Endothelial cell of umbilical vein (primary cell): ENCODE results near the gene CTSD. TPM values are rescaled to one million over a fixed set of nuclear protein-coding genes. Genes with fewer than 3 reads are reported as not detected.

ENCODE experiments used
- BruUV-seq: library from RNA; stranded (reverse); fragments of 400-500 nt; replicated peaks from 2 replicates; lab custom pipeline; 2021; lab: Mats Ljungman, UMichigan
- CTCF ChIA-PET: fragments of 300-600, 350-600 bp; sonication (Branson Sonifier 250); formaldehyde crosslinking; loops from one replicate; lab custom pipeline; 2021; ENCODE audit warnings: antibody characterized with exemption, inconsistent platforms; lab: Charles Lee
- POLR2A ChIA-PET: fragments of 300-600, 350-600 bp; sonication (Branson Sonifier 250); formaldehyde crosslinking; loops from one replicate; lab custom pipeline; 2021; ENCODE audit warnings: antibody characterized with exemption, inconsistent platforms; lab: Charles Lee
- DNase-seq: peaks from one replicate; pipeline ENCODE4 v3.0.0-alpha.2; 2011; ENCODE audit warnings: low read depth, low spot score
- FAIRE-seq: peaks from 2 replicates; lab custom pipeline; 2011; peaks lifted over from hg19 to GRCh38; lab: Jason Lieb, UNC
- H2AFZ ChIP-seq: 2 replicates; pipeline ENCODE4 v1.6.0; 2012; ENCODE audit warnings: low read depth, low read length, control low read depth, inconsistent platforms
- H3K27ac ChIP-seq: 2 replicates; pipeline ENCODE4 v1.5.1; 2011; ENCODE audit warnings: low read depth, mild to moderate bottlenecking, control low read depth, low read length, moderate library complexity; ENCODE audit not compliant: insufficient read depth
- H3K27me3 ChIP-seq, 2 experiments: 2 replicates each; pipeline versions ENCODE4 v1.6.0 to v1.6.1; 2011; ENCODE audit warnings: low read length in 2 of 2, mixed read lengths in 1 of 2; ENCODE audit not compliant: control insufficient read depth in 2 of 2, insufficient read depth in 2 of 2
- H3K36me3 ChIP-seq, 2 experiments: 2 replicates in 1 of 2; 3 replicates in 1 of 2; pipeline ENCODE4 v1.5.1; 2011; ENCODE audit warnings: low read length in 2 of 2, mild to moderate bottlenecking in 1 of 2, moderate library complexity in 1 of 2; ENCODE audit not compliant: control insufficient read depth in 2 of 2, insufficient read depth in 2 of 2; ENCODE audit errors: extremely low read depth in 1 of 2
- H3K4me1 ChIP-seq: 3 replicates; pipeline ENCODE4 v1.5.1; 2011; ENCODE audit warnings: mild to moderate bottlenecking, low read length; ENCODE audit not compliant: control insufficient read depth, insufficient read depth; ENCODE audit errors: extremely low read depth
- H3K4me2 ChIP-seq: 2 replicates; pipeline ENCODE4 v1.6.1; 2011; ENCODE audit warnings: low read length, control low read depth, mixed read lengths; ENCODE audit not compliant: insufficient read depth
- H3K4me3 ChIP-seq, 3 experiments: fragments of 200-600 bp in 1 of 3; sonication (generic), shearing (Covaris generic) in 1 of 3; replicated peaks in 1 of 3; 2 replicates each; pipeline ENCODE4 v1.5.1; 2011 to 2016; ENCODE audit warnings: control low read depth in 3 of 3, low read length in 3 of 3, mild to moderate bottlenecking in 2 of 3, inconsistent platforms in 1 of 3, low read depth in 1 of 3, moderate library complexity in 1 of 3; ENCODE audit not compliant: insufficient read depth in 1 of 3
- H3K79me2 ChIP-seq: 2 replicates; pipeline ENCODE4 v1.6.0; 2012; ENCODE audit warnings: low read length, inconsistent platforms; ENCODE audit not compliant: control insufficient read depth, insufficient read depth
- H3K9ac ChIP-seq: replicated peaks from 2 replicates; pipeline ENCODE3; 2011; ENCODE audit warnings: low read length, control low read depth; ENCODE audit not compliant: insufficient read depth; ENCODE audit errors: extremely low read depth
- H3K9me1 ChIP-seq: replicated peaks from 3 replicates; pipeline ENCODE4 v1.6.0; 2011; ENCODE audit warnings: mild to moderate bottlenecking, low read length; ENCODE audit not compliant: control insufficient read depth, insufficient read depth; ENCODE audit errors: extremely low read depth
- H3K9me3 ChIP-seq: replicated peaks from 2 replicates; pipeline ENCODE4 v1.5.1; 2012; ENCODE audit warnings: low read length, inconsistent platforms; ENCODE audit not compliant: control insufficient read depth, insufficient read depth
- H4K20me1 ChIP-seq: replicated peaks from 2 replicates; pipeline ENCODE3; 2011; ENCODE audit warnings: mild to moderate bottlenecking, low read length; ENCODE audit not compliant: control insufficient read depth, insufficient read depth; ENCODE audit errors: extremely low read depth
- EZH2 ChIP-seq: IDR thresholded peaks from 2 replicates; pipeline ENCODE4 v1.6.1; 2012; ENCODE audit warnings: borderline replicate concordance, low read depth, mild to moderate bottlenecking, moderate library complexity, low read length, inconsistent platforms; ENCODE audit not compliant: severe bottlenecking
- FOS ChIP-seq: IDR thresholded peaks from 2 replicates; pipeline ENCODE4 v1.6.1; 2011; ENCODE audit warnings: mild to moderate bottlenecking, low read length, moderate library complexity, borderline replicate concordance; ENCODE audit not compliant: insufficient read depth
- GATA2 ChIP-seq: IDR thresholded peaks from 2 replicates; pipeline ENCODE4 v1.7.0; 2011; ENCODE audit warnings: low read depth, mild to moderate bottlenecking, moderate library complexity, mixed read lengths, low read length; ENCODE audit not compliant: insufficient read length, insufficient read depth
- JUN ChIP-seq: IDR thresholded peaks from 2 replicates; pipeline ENCODE4 v1.6.1; 2011; ENCODE audit warnings: borderline replicate concordance, low read depth; ENCODE audit not compliant: insufficient read length, insufficient read depth
- MYC ChIP-seq: IDR thresholded peaks from one replicate; pipeline ENCODE4 v1.6.1; 2011; ENCODE audit warnings: mild to moderate bottlenecking, low read depth, low read length
- POLR2A ChIP-seq: IDR thresholded peaks from 2 replicates; pipeline ENCODE4 v1.6.1; 2012; ENCODE audit warnings: low read depth, mild to moderate bottlenecking, control low read depth, low read length
- POLR2AphosphoS5 ChIP-seq: IDR thresholded peaks from 2 replicates; pipeline ENCODE4 v1.6.1; 2012; ENCODE audit warnings: low read depth, mild to moderate bottlenecking, control low read depth, low read length, moderate library complexity; ENCODE audit not compliant: insufficient read depth
- dilution Hi-C: fragments of 300-500 bp; cut with MboI; formaldehyde crosslinking; loops from one replicate; pipeline ENCODE4 v1.15.0; 2019; ENCODE audit warnings: low sequenced_read_pairs; ENCODE audit not compliant: extremely low pct_ligation_motif_present
- intact Hi-C: fragments of 100-400 bp; cut with micrococcal nuclease; formaldehyde crosslinking; loops from one replicate; pipeline ENCODE4 v1.10.0; 2022
- polyA plus RNA-seq, 4 experiments: library from polyadenylated mRNA; depleted of rRNA in 3 of 4; stranded (reverse) in 3 of 4; unstranded in 1 of 4; fragments of >200 nt; gene quantifications; 2 replicates each; pipeline versions ENCODE4 v1.2.1 to v1.2.3, GENCODE V29; 2011 to 2012; ENCODE audit warnings: missing spikeins in 1 of 4
- total RNA-seq: library from RNA; stranded (reverse); gene quantifications from 2 replicates; pipeline ENCODE4 v1.2.3, GENCODE V29; 2021
- TF ChIP-seq, protein P1 (sequence below): IDR thresholded peaks from 2 replicates; pipeline ENCODE4 v1.6.1; 2011; ENCODE audit not compliant: insufficient read depth, insufficient read length
- TF ChIP-seq, protein P2 (sequence below), 2 donors: IDR thresholded peaks; 1 replicate in 1 of 2; 2 replicates in 1 of 2; pipeline ENCODE4 v1.5.1; 2011; ENCODE audit warnings: low read length in 2 of 2, mild to moderate bottlenecking in 2 of 2, moderate library complexity in 2 of 2, control low read depth in 1 of 2, inconsistent platforms in 1 of 2, low read depth in 1 of 2; ENCODE audit not compliant: insufficient read depth in 1 of 2; ENCODE audit errors: extremely low read depth in 1 of 2

CTSD gene
- total and polyA plus RNA-seq, 2 donors (not counting 3 experiments of a cell fraction or from before 2014, with no cell fraction given): 215 to 248 TPM

DNA sequence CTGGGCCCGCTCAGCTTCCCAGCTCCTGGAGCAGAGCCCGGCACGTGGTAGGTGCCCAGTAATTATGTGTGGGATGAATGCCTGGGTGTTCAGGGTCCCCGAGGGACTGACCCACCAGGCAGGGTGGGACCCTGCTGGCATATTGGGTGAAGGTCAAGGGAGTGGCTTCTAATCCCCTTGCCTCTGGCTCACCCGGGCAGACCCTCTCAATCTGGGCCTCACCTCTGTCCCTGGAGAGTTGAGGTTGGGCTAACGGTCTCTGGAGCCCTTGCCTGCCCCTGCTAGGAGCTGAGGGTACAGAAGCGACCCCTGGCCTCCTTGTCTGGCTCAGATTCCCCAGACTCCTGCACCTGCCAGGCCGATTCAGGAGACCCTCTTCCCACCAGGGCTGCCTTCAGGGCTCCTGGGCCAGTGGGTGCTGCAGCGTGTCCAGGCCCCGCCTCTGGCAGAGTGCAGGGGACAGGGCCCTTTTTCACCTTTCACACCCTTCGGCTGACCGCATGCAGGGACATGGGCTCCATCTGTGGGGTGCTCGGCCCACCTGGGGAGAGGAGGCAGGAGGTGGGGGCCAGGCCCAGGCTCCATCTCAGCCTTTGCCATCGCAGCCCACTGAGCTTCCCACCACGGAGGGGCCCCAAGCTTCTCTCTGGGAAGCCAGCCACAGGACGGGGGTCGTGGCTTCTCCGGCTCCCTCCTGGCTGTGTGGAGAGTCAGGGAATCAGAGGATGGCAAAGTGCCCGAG, 3.8 kb upstream of the CTSD start:
- Histone ChIP-seq H3K27me3 (no peaks in the 10 kb centered on the region), H3K36me3 (no peaks in the 10 kb centered on the region), H3K4me3 (no peak overlapping the region), H3K9ac (no peak overlapping the region), H3K9me1 (no peaks in the 10 kb centered on the region), H3K4me1 (peaks cover 18% of the 10 kb centered on the region), H4K20me1 (no peaks in the 10 kb centered on the region), H3K9me3 (no peaks in the 10 kb centered on the region), H3K27ac (no peak overlapping the region), H3K79me2 (peaks cover 9% of the 10 kb centered on the region), H2AFZ (no peak overlapping the region), H3K4me2 (no peak overlapping the region)
- DNase-seq (no peak), FAIRE-seq (no peak)
- dilution Hi-C loops: no loop called here
- no TSS peak for BruUV-seq
- ChIA-PET POLR2A (interaction anchor here (0.7 kb wide), 1 partner anchor 25 kb away, joined by 3 read pairs; no protein-coding TSS in a partner anchor), CTCF (interaction anchor here (0.8 to 1.5 kb wide), 3 partner anchors 65 to 115 kb away, joined by 4 to 5 read pairs (median 4); no protein-coding TSS in a partner anchor)
- intact Hi-C loops: no loop called here
- TF ChIP-seq EZH2: no peak
- no peak for TF ChIP-seq MYC
- TF ChIP-seq POLR2AphosphoS5: no peak
- TF ChIP-seq JUN: no peak
- TF ChIP-seq, protein P1, sequence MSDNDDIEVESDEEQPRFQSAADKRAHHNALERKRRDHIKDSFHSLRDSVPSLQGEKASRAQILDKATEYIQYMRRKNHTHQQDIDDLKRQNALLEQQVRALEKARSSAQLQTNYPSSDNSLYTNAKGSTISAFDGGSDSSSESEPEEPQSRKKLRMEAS: no peak
- TF ChIP-seq FOS: no peak
- TF ChIP-seq POLR2A: no peak
- TF ChIP-seq GATA2: no peak
- TF ChIP-seq, protein P2, sequence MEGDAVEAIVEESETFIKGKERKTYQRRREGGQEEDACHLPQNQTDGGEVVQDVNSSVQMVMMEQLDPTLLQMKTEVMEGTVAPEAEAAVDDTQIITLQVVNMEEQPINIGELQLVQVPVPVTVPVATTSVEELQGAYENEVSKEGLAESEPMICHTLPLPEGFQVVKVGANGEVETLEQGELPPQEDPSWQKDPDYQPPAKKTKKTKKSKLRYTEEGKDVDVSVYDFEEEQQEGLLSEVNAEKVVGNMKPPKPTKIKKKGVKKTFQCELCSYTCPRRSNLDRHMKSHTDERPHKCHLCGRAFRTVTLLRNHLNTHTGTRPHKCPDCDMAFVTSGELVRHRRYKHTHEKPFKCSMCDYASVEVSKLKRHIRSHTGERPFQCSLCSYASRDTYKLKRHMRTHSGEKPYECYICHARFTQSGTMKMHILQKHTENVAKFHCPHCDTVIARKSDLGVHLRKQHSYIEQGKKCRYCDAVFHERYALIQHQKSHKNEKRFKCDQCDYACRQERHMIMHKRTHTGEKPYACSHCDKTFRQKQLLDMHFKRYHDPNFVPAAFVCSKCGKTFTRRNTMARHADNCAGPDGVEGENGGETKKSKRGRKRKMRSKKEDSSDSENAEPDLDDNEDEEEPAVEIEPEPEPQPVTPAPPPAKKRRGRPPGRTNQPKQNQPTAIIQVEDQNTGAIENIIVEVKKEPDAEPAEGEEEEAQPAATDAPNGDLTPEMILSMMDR (IDR thresholded peaks at IDR 0.05; ENCODE audit: extremely low read depth in 1 of 2, insufficient read depth in 1 of 2, low read depth in 1 of 2, low read length in 2 of 2): no peak
